ENCODE measurements around the gene TIAM2. TPM values are rescaled to one million over a fixed set of nuclear protein-coding genes. Genes with fewer than 3 reads are reported as not detected.
"Not testable (repeated sequence)": the region's sequence is repeated elsewhere in the genome, so short reads cannot be mapped to it uniquely, and the experiment has no call there.

The TIAM2 gene
- total RNA-seq, 2 donors from 2014 or later, result 2.5 to 12.5 TPM

- no peak for ATAC-seq
- peaks cover 0 to under 1% of the 10 kb centered on the region in 2 donors for H3K36me3 Mint-ChIP-seq
- H3K27ac Mint-ChIP-seq, result peak overlapping the region in 1 of 2 donors; percentile 8
- DNase-seq (ENCODE audit: low spot score in 2 of 2), result no peak
- H3K9me3 Mint-ChIP-seq, result no peaks in the 10 kb centered on the region
These were observed 94.6 kb downstream of the TIAM2 start for GRCh38 chr6:155089746-155090145.

- Mint-ChIP-seq H3K27ac (no peak overlapping the region), H3K9me3 (peaks cover 0 to 4% of the 10 kb centered on the region in 2 donors), H3K36me3 (peaks cover 0 to 4% of the 10 kb centered on the region in 2 donors)
- no peak for ATAC-seq
- no peak for DNase-seq (ENCODE audit: low spot score in 2 of 2)
These were observed 95.1 kb downstream of the TIAM2 start for GRCh38 chr6:155090166-155090565.

GRCh38 chr6:155091756-155092155 lies 96.6 kb downstream of the TIAM2 start:
- DNase-seq (ENCODE audit: low spot score in 2 of 2) (no peak), ATAC-seq (no peak)
- Mint-ChIP-seq H3K27ac (no peak overlapping the region), H3K9me3 (peaks cover 0 to 7% of the 10 kb centered on the region in 2 donors), H3K36me3 (peaks cover 0 to 9% of the 10 kb centered on the region in 2 donors)

GRCh38 chr6:155093430-155093829 lies 98.3 kb downstream of the TIAM2 start:
- H3K36me3 Mint-ChIP-seq, result peaks cover 0 to 18% of the 10 kb centered on the region in 2 donors
- DNase-seq (ENCODE audit: low spot score in 2 of 2) (no peak), ATAC-seq (peak; percentile 55 to 73)
- H3K27ac Mint-ChIP-seq, result no peak overlapping the region
- peaks cover 0 to 11% of the 10 kb centered on the region in 2 donors for H3K9me3 Mint-ChIP-seq

- Mint-ChIP-seq H3K36me3 (peaks cover 0 to 14% of the 10 kb centered on the region in 2 donors), H3K27ac (no peak overlapping the region), H3K9me3 (peaks cover 0 to 8% of the 10 kb centered on the region in 2 donors)
- ATAC-seq (no peak), DNase-seq (ENCODE audit: low spot score in 2 of 2) (no peak)
These were observed 105.0 kb downstream of the TIAM2 start for GRCh38 chr6:155100087-155100486.

GRCh38 chr6:155100591-155100990 lies 105.5 kb downstream of the TIAM2 start:
- no peak for ATAC-seq
- DNase-seq (ENCODE audit: low spot score in 2 of 2), result no peak
- peaks cover 0 to 9% of the 10 kb centered on the region in 2 donors for H3K36me3 Mint-ChIP-seq
- H3K9me3 Mint-ChIP-seq, result peaks cover 0 to 4% of the 10 kb centered on the region in 2 donors
- H3K27ac Mint-ChIP-seq, result no peak overlapping the region

- DNase-seq (ENCODE audit: low spot score in 2 of 2); H3K9me3 Mint-ChIP-seq; H3K27ac Mint-ChIP-seq; H3K36me3 Mint-ChIP-seq; ATAC-seq: not testable (repeated sequence)
These were observed 108.0 kb downstream of the TIAM2 start for GRCh38 chr6:155103083-155103645.

- no peak for DNase-seq (ENCODE audit: low spot score in 2 of 2)
- H3K36me3 Mint-ChIP-seq, result peaks cover 0 to 6% of the 10 kb centered on the region in 2 donors
- ATAC-seq, result peak; percentile 59 to 71
These were observed 108.8 kb downstream of the TIAM2 start for GRCh38 chr6:155103816-155104366.

GRCh38 chr6:155106456-155107115 lies 111.5 kb downstream of the TIAM2 start:
- DNase-seq (ENCODE audit: low spot score in 2 of 2) (no peak), ATAC-seq (peak in 1 of 2 donors; percentile 40)
- peaks cover 0 to 6% of the 10 kb centered on the region in 2 donors for H3K36me3 Mint-ChIP-seq

More at GRCh38 chr6:155103816-155104366, 108.8 kb downstream of the TIAM2 start:
- Mint-ChIP-seq H3K9me3 (no peaks in the 10 kb centered on the region), H3K27ac (no peak overlapping the region)

GRCh38 chr6:155107432-155108069 lies 112.4 kb downstream of the TIAM2 start:
- DNase-seq (ENCODE audit: low spot score in 2 of 2) (no peak), ATAC-seq (no peak)
- Mint-ChIP-seq H3K36me3 (peaks cover 0 to 6% of the 10 kb centered on the region in 2 donors), H3K27ac (peak overlapping the region in 1 of 2 donors; percentile 20), H3K9me3 (no peaks in the 10 kb centered on the region)

More at GRCh38 chr6:155106456-155107115, 111.5 kb downstream of the TIAM2 start:
- Mint-ChIP-seq H3K27ac (peak overlapping the region; percentile 7 to 20), H3K9me3 (no peaks in the 10 kb centered on the region)

- Mint-ChIP-seq H3K9me3 (no peaks in the 10 kb centered on the region), H3K27ac (peak overlapping the region in 1 of 2 donors; percentile 20), H3K36me3 (peaks cover 0 to 6% of the 10 kb centered on the region in 2 donors)
- no peak for DNase-seq (ENCODE audit: low spot score in 2 of 2)
- ATAC-seq, result no peak
These were observed 113.1 kb downstream of the TIAM2 start for GRCh38 chr6:155108070-155108820.

GRCh38 chr6:155110721-155111120 lies 115.6 kb downstream of the TIAM2 start:
- Mint-ChIP-seq H3K27ac (no peak overlapping the region), H3K36me3 (peaks cover 0 to 6% of the 10 kb centered on the region in 2 donors), H3K9me3 (no peaks in the 10 kb centered on the region)
- DNase-seq (ENCODE audit: low spot score in 2 of 2), result no peak
- no peak for ATAC-seq

- H3K36me3 Mint-ChIP-seq, result peaks cover 0 to under 1% of the 10 kb centered on the region in 2 donors
- DNase-seq (ENCODE audit: low spot score in 2 of 2) (no peak), ATAC-seq (no peak)
- no peaks in the 10 kb centered on the region for H3K9me3 Mint-ChIP-seq
- peak overlapping the region in 1 of 2 donors; percentile 11 for H3K27ac Mint-ChIP-seq
These were observed 117.6 kb downstream of the TIAM2 start for GRCh38 chr6:155112757-155113156.

GRCh38 chr6:155115893-155116570 lies 120.9 kb downstream of the TIAM2 start:
- peak; percentile 84 to 95 for ATAC-seq
- H3K9me3 Mint-ChIP-seq, result peaks cover 0 to 4% of the 10 kb centered on the region in 2 donors

GRCh38 chr6:155116571-155116910 lies 121.4 kb downstream of the TIAM2 start:
- H3K27ac Mint-ChIP-seq, result peak overlapping the region; percentile 26 to 55
- no peak for DNase-seq (ENCODE audit: low spot score in 2 of 2)
- H3K36me3 Mint-ChIP-seq, result peaks cover 0 to 6% of the 10 kb centered on the region in 2 donors
- H3K9me3 Mint-ChIP-seq, result peaks cover 0 to 4% of the 10 kb centered on the region in 2 donors
- no peak for ATAC-seq

More at GRCh38 chr6:155115893-155116570, 120.9 kb downstream of the TIAM2 start:
- DNase-seq (ENCODE audit: low spot score in 2 of 2), result no peak
- Mint-ChIP-seq H3K36me3 (peaks cover 0 to 6% of the 10 kb centered on the region in 2 donors), H3K27ac (peak overlapping the region; percentile 26 to 55)

- peaks cover 0 to 4% of the 10 kb centered on the region in 2 donors for H3K9me3 Mint-ChIP-seq
- peaks cover 0 to 6% of the 10 kb centered on the region in 2 donors for H3K36me3 Mint-ChIP-seq
These were observed 122.1 kb downstream of the TIAM2 start for GRCh38 chr6:155117256-155117655.

More at GRCh38 chr6:155117256-155117655, 122.1 kb downstream of the TIAM2 start:
- DNase-seq (ENCODE audit: low spot score in 2 of 2) (no peak), ATAC-seq (no peak)
- peak overlapping the region in 1 of 2 donors; percentile 87 for H3K27ac Mint-ChIP-seq

Measured in activated naive CD4-positive, alpha-beta T cell treated with anti-CD3 and anti-CD28 coated beads, Interleukin-2, amount 50 U/mL, for 72 hours (primary cell).